Loucy (cell line): Measurements from ENCODE around the gene MYMK.
A peak's percentile ranks its signal among the peaks of the same experiment; 100 is the strongest.

ENCODE experiments used
- H2AFZ ChIP-seq: fragments of 200-600 bp; sonication (generic); 2 replicates; pipeline ENCODE4 v1.6.0; 2016; ENCODE audit warnings: antibody characterized with exemption, mild to moderate bottlenecking, low read length, moderate library complexity
- H3F3A ChIP-seq: fragments of 200-600 bp; 2 replicates; pipeline ENCODE4 v1.6.0; 2016; ENCODE audit warnings: antibody characterized with exemption, low read depth, mild to moderate bottlenecking
- H3K27me3 ChIP-seq: fragments of 200-600 bp; sonication (generic); 2 replicates; pipeline ENCODE4 v1.6.1; 2014; ENCODE audit warnings: low read length, mild to moderate bottlenecking; ENCODE audit not compliant: insufficient read depth, poor library complexity, severe bottlenecking
- H3K36me3 ChIP-seq: fragments of 200-600 bp; sonication (generic); 2 replicates; pipeline ENCODE4 v1.6.1; 2016; ENCODE audit warnings: low read length; ENCODE audit not compliant: insufficient read depth
- H3K4me1 ChIP-seq: fragments of 200-600 bp; sonication (generic); 2 replicates; pipeline ENCODE4 v1.5.1; 2014; ENCODE audit warnings: low read length, mild to moderate bottlenecking; ENCODE audit not compliant: insufficient read depth, poor library complexity, severe bottlenecking
- H3K4me2 ChIP-seq: fragments of 200-600 bp; sonication (generic); 2 replicates; pipeline ENCODE4 v1.6.0; 2014; ENCODE audit warnings: antibody characterized with exemption, low read length, low read depth, mild to moderate bottlenecking; ENCODE audit not compliant: poor library complexity, severe bottlenecking
- H3K4me3 ChIP-seq: fragments of 200-600 bp; sonication (generic); 2 replicates; pipeline ENCODE4 v1.5.1; 2014; ENCODE audit warnings: low read length, mild to moderate bottlenecking, mixed read lengths; ENCODE audit not compliant: poor library complexity, severe bottlenecking
- H3K79me2 ChIP-seq: fragments of 200-600 bp; sonication (generic); 2 replicates; pipeline ENCODE4 v1.6.1; 2014; ENCODE audit warnings: low read length; ENCODE audit not compliant: insufficient read depth
- H3K9ac ChIP-seq: fragments of 200-600 bp; sonication (generic); 2 replicates; pipeline ENCODE4 v1.6.0; 2014; ENCODE audit warnings: mild to moderate bottlenecking, low read depth, low read length, moderate library complexity; ENCODE audit not compliant: poor library complexity, severe bottlenecking
- H3K9me2 ChIP-seq: fragments of 200-600 bp; sonication (generic); replicated peaks from 2 replicates; pipeline ENCODE4 v1.6.1; 2016; ENCODE audit warnings: low read depth, low read length, mixed read lengths
- H3K9me3 ChIP-seq: fragments of 200-600 bp; sonication (generic); 2 replicates; pipeline ENCODE4 v1.6.1; 2014; ENCODE audit warnings: mild to moderate bottlenecking, antibody characterized with exemption, low read length, low read depth; ENCODE audit not compliant: insufficient read depth
- H4K20me1 ChIP-seq: fragments of 200-600 bp; sonication (generic); 2 replicates; pipeline ENCODE4 v1.6.0; 2014; ENCODE audit warnings: antibody characterized with exemption, low read length, mild to moderate bottlenecking; ENCODE audit not compliant: insufficient read depth, poor library complexity, severe bottlenecking
- EZH2phosphoT487 ChIP-seq: fragments of 200-600 bp; IDR thresholded peaks from 2 replicates; pipeline ENCODE4 v1.6.1; 2018; ENCODE audit warnings: antibody characterized with exemption, mild to moderate bottlenecking, moderate library complexity, borderline replicate concordance
- TF ChIP-seq, protein P1 (sequence below): fragments of 200-600 bp; sonication (generic); conservative IDR thresholded peaks from 2 replicates; pipeline ENCODE4 v1.5.1; 2014; ENCODE audit warnings: mild to moderate bottlenecking, antibody characterized with exemption, low read length

Gene MYMK

DNA sequence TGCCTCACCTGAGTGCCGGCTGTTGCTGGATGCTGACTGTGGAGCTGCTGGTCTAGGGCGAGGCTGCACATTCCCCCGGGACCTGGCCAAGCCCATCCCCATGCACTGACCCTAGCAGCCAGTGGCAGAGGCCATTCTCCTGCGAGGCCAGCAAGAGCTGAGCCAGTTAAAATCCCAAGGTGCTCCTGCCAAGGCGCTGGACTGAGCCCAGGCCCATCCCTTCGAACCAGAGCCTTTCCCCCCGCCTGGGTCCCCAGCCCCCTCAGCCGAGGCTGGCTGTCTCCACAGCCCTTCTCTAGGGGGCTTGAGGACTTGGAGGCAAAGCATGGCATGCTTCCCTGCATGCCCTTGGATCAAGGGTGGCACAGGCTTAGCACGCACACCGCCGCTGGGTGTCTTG, 11.3 kb upstream of the MYMK start:
- Histone ChIP-seq H3K4me1 (peaks cover 22% of the 10 kb centered on the region), H3K36me3 (no peaks in the 10 kb centered on the region), H3K9me3 (no peaks in the 10 kb centered on the region), H3K9ac (no peak overlapping the region), H3K4me2 (peak overlapping the region; percentile 40), H3K9me2 (no peaks in the 10 kb centered on the region), H3F3A (no peaks in the 10 kb centered on the region), H2AFZ (no peak overlapping the region), H3K79me2 (no peaks in the 10 kb centered on the region), H3K4me3 (no peak overlapping the region), H3K27me3 (no peaks in the 10 kb centered on the region), H4K20me1 (no peaks in the 10 kb centered on the region)
- no peak for TF ChIP-seq EZH2phosphoT487
- TF ChIP-seq, protein P1, sequence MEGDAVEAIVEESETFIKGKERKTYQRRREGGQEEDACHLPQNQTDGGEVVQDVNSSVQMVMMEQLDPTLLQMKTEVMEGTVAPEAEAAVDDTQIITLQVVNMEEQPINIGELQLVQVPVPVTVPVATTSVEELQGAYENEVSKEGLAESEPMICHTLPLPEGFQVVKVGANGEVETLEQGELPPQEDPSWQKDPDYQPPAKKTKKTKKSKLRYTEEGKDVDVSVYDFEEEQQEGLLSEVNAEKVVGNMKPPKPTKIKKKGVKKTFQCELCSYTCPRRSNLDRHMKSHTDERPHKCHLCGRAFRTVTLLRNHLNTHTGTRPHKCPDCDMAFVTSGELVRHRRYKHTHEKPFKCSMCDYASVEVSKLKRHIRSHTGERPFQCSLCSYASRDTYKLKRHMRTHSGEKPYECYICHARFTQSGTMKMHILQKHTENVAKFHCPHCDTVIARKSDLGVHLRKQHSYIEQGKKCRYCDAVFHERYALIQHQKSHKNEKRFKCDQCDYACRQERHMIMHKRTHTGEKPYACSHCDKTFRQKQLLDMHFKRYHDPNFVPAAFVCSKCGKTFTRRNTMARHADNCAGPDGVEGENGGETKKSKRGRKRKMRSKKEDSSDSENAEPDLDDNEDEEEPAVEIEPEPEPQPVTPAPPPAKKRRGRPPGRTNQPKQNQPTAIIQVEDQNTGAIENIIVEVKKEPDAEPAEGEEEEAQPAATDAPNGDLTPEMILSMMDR, result no peak

DNA sequence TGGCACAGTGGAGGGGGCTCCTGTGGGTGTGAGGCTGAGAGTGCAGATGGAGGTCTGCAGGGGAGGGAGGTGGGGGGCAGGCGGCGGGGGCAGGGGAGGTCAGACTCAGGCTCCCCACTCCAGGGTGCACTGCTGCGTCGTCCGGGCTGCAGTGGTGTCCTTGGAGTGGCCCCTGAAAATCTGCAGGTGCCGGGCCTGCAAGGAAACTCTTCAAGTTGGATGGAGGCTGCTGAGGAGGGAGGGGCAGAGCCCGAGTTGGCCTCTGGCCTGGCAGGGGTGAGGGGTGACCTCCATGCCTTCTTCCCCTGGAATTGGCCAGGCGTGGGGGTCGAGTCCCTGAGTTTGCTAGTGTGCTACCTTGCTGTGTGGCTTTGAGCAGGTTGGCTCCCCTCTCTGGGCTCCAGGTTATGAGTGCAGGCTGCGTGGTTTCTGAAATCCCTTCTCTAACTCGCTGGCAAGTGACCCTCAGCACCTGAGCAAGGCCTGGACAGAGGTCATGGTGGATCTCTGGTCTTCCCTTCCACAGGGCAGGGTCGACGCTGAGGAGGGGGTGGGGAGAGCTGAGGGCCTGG, 10.6 kb upstream of the MYMK start:
- H3K9me3 ChIP-seq, result no peaks in the 10 kb centered on the region
- no peaks in the 10 kb centered on the region for H3K27me3 ChIP-seq
- no peaks in the 10 kb centered on the region for H3K36me3 ChIP-seq
- H3K4me3 ChIP-seq, result peak overlapping the region; percentile 63
- H3F3A ChIP-seq, result no peaks in the 10 kb centered on the region
- no peak overlapping the region for H3K9ac ChIP-seq
- H3K4me1 ChIP-seq, result peaks cover 22% of the 10 kb centered on the region
- no peaks in the 10 kb centered on the region for H4K20me1 ChIP-seq
- no peaks in the 10 kb centered on the region for H3K9me2 ChIP-seq
- peak overlapping the region; percentile 60 for H3K4me2 ChIP-seq
- H2AFZ ChIP-seq, result no peak overlapping the region
- no peaks in the 10 kb centered on the region for H3K79me2 ChIP-seq
- TF ChIP-seq, protein P1, result no peak
- TF ChIP-seq EZH2phosphoT487, result no peak

DNA sequence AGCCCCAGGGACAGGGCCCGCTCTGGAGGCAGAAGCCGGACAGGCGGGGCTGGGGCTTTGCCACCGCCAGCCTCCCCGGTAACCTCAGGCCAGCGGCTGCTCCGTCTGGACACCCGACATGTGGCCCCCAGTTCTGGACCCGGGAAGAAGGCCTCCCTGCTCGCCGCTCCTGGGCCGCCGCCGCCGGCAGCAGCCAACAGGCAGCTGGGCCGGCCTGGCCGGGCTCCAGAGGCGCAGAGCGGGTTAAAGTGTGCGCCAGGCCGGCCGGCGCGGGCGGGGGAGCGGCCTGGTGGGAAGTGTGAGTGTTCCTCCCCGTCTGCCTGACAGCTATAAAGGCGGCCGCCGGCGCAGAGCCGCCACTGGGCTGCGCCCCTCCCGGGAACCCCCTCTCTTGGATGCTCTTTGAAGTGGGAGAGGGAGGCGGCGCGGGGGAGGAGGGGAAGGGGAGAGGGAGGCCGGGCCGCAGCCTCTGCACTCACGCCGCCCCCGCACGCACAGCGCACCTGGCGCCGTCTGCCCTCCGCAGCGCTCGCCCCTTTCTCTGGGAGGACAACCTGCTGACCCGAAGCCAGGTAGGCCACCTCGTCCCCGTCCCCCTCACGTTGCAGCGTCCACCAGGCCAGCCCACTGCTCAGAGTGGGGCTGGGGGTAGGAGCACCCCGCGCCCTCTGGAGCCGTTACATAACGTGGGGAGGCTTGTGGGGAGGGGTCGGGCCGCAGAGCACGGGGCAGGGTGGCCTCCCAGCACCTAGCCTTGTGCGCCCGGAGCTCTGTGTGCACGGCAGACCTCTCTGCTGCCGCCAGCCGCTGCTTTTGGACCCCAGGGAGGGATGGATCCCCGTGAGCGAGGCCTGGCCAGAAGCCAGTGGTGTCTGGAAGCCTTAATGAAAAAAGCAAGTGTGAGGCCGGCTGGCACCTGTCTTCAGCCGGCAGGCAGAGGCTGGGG, 9.9 kb upstream of the MYMK start, which contains the start of gene ADAMTSL2:
TSS of gene ADAMTSL2 (plus strand) at position 359 of the 946 bp plus-strand sequence. CDS start 2,009 bp downstream, outside the sequence.
- Histone ChIP-seq H3F3A (no peaks in the 10 kb centered on the region), H3K79me2 (no peaks in the 10 kb centered on the region), H3K27me3 (no peaks in the 10 kb centered on the region), H2AFZ (peak within 1 kb of the TSS; percentile 60; the same call in 1 of the 2 replicates), H3K4me3 (peak within 1 kb of the TSS; percentile 63), H3K9ac (peak within 1 kb of the TSS; percentile 58), H3K9me2 (no peaks in the 10 kb centered on the region), H3K9me3 (no peaks in the 10 kb centered on the region), H3K4me1 (peaks cover 22% of the 10 kb centered on the region), H4K20me1 (no peaks in the 10 kb centered on the region), H3K36me3 (no peaks in the 10 kb centered on the region), H3K4me2 (peak within 1 kb of the TSS; percentile 60)
- TF ChIP-seq, protein P1, result no peak
- TF ChIP-seq EZH2phosphoT487, result no peak
